Measurements from ENCODE around the gene TP53INP2. TPM values are rescaled to one million over a fixed set of nuclear protein-coding genes. Genes with fewer than 3 reads are reported as not detected.

Gene TP53INP2
- polyA plus RNA-seq, 3 donors = 0.46 to 20.6 (median 0.66) TPM

DNA sequence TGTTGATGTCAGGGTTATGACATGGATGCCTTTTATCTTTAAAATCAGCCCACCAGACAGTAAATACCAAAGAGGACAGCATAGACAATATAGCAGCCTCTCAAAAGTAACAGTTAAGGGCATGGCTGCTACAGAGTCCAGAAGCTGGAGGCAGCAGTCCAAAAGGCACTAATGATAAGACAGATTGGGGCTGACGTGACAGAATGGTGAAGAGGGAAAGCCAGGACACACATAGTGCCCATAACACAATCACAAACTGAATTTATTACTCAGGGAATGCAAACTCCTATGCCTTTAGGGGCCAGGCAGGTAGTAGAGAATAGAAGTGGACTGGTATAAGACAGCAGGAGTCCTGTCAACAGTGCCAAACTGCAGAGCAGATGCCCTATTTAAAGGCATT is 40.7 kb downstream of the TP53INP2 start:
- H3K4me3 ChIP-seq (replicated peaks in 1 of 3; ENCODE audit: low read depth in 2 of 3, low read length in 3 of 3) = no peak overlapping the region
- no peak overlapping the region for H3K4me2 ChIP-seq (replicated peaks; ENCODE audit: extremely low read depth, low read length, poor library complexity, severe bottlenecking)
- no peaks in the 10 kb centered on the region for H3K27me3 ChIP-seq (ENCODE audit: control insufficient read depth in 2 of 2, insufficient read depth in 2 of 2, low read length in 2 of 2)
- no peak overlapping the region for H3K9ac ChIP-seq (ENCODE audit: insufficient read depth, low read length, poor library complexity, severe bottlenecking)
- no peaks in the 10 kb centered on the region for H4K20me1 ChIP-seq (ENCODE audit: insufficient read depth, low read length)
- Mint-ChIP-seq H3K27me3 (ENCODE audit: low read depth in 3 of 3) (peaks cover 0 to 1% (median 0%) of the 10 kb centered on the region in 3 donors), H3K9me3 (no peaks in the 10 kb centered on the region), H3K4me1 (no peaks in the 10 kb centered on the region), H3K4me3 (no peak overlapping the region), H3K27ac (no peak overlapping the region), H3K36me3 (peaks cover 86 to 97% of the 10 kb centered on the region in 2 donors)
- no peaks in the 10 kb centered on the region for H3K9me3 ChIP-seq (replicated peaks in 1 of 2; ENCODE audit: control insufficient read depth in 1 of 2, insufficient read depth in 1 of 2, low read length in 2 of 2)
- TF ChIP-seq CTCF (IDR thresholded peaks at IDR 0.05) = no peak
- no peak overlapping the region for H2AFZ ChIP-seq (ENCODE audit: insufficient read depth, low read depth, low read length, poor library complexity, severe bottlenecking)
- peaks cover 91 to 99% of the 10 kb centered on the region in 2 donors for H3K36me3 ChIP-seq (replicated peaks in 1 of 2; ENCODE audit: control insufficient read depth in 1 of 2, insufficient read depth in 2 of 2, low read length in 2 of 2)
- H3K27ac ChIP-seq (ENCODE audit: low read depth in 1 of 2, low read length in 2 of 2) = no peak overlapping the region
- intact Hi-C loops (cut with micrococcal nuclease) = no loop called here
- DNase-seq = no peak
- no peaks in the 10 kb centered on the region for H3K79me2 ChIP-seq (ENCODE audit: insufficient read depth, low read length)
- no CpG with 5 or more reads among the region's 1 CpG for WGBS (ENCODE audit: insufficient coverage)
- H3K4me1 ChIP-seq (ENCODE audit: control insufficient read depth in 1 of 2, insufficient read depth in 2 of 2, low read length in 2 of 2) = no peaks in the 10 kb centered on the region

GRCh38 chr20:34746674-34747073 is 42.5 kb downstream of the TP53INP2 start:
- no CpG with 5 or more reads among the region's 3 CpGs for WGBS (ENCODE audit: insufficient coverage)
- no peak overlapping the region for H3K27ac Mint-ChIP-seq
- H3K4me3 ChIP-seq (replicated peaks in 1 of 3; ENCODE audit: low read depth in 2 of 3, low read length in 3 of 3) = no peak overlapping the region

More at GRCh38 chr20:34746674-34747073, 42.5 kb downstream of the TP53INP2 start:
- Histone ChIP-seq H3K9me3 (replicated peaks in 1 of 2; ENCODE audit: control insufficient read depth in 1 of 2, insufficient read depth in 1 of 2, low read length in 2 of 2) (no peaks in the 10 kb centered on the region), H3K9ac (ENCODE audit: insufficient read depth, low read length, poor library complexity, severe bottlenecking) (no peak overlapping the region), H3K27ac (ENCODE audit: low read depth in 1 of 2, low read length in 2 of 2) (no peak overlapping the region), H3K4me2 (replicated peaks; ENCODE audit: extremely low read depth, low read length, poor library complexity, severe bottlenecking) (no peak overlapping the region), H3K27me3 (ENCODE audit: control insufficient read depth in 2 of 2, insufficient read depth in 2 of 2, low read length in 2 of 2) (no peaks in the 10 kb centered on the region), H4K20me1 (ENCODE audit: insufficient read depth, low read length) (no peaks in the 10 kb centered on the region), H3K36me3 (replicated peaks in 1 of 2; ENCODE audit: control insufficient read depth in 1 of 2, insufficient read depth in 2 of 2, low read length in 2 of 2) (peaks cover 89 to 98% of the 10 kb centered on the region in 2 donors), H3K79me2 (ENCODE audit: insufficient read depth, low read length) (no peaks in the 10 kb centered on the region), H2AFZ (ENCODE audit: insufficient read depth, low read depth, low read length, poor library complexity, severe bottlenecking) (no peak overlapping the region), H3K4me1 (ENCODE audit: control insufficient read depth in 1 of 2, insufficient read depth in 2 of 2, low read length in 2 of 2) (no peaks in the 10 kb centered on the region)
- Mint-ChIP-seq H3K36me3 (peaks cover 86 to 97% of the 10 kb centered on the region in 2 donors), H3K4me3 (no peak overlapping the region), H3K4me1 (no peaks in the 10 kb centered on the region), H3K9me3 (no peaks in the 10 kb centered on the region), H3K27me3 (ENCODE audit: low read depth in 3 of 3) (peaks cover 0 to 4% (median 0%) of the 10 kb centered on the region in 3 donors)
- DNase-seq = no peak
- intact Hi-C loops (cut with micrococcal nuclease) = no loop called here
- no peak for TF ChIP-seq CTCF (IDR thresholded peaks at IDR 0.05)

All from CD14-positive monocyte (primary cell).